ENCODE results near the gene RAB40B.

GRCh38 chr17:82670661-82671450 lies 27.6 kb downstream of the RAB40B start:
- no peak for TF ChIP-seq POLR2A (IDR thresholded peaks at IDR 0.05; ENCODE audit: low read length)
- no peak for TF ChIP-seq GATA1 (IDR thresholded peaks at IDR 0.05; ENCODE audit: low read depth, low read length)

Measured in erythroblast (primary cell).